Stimulated activated CD4-positive, alpha-beta T cell treated with anti-CD3 and anti-CD28 coated beads, Interleukin-12 subunit alpha, Interleukin-12 subunit beta, amount 100 ng/mL, for 4 hours (primary cell): Measurements from ENCODE around the gene ABCC4.
"Not testable (repeated sequence)": the region's sequence is repeated elsewhere in the genome, so short reads cannot be mapped to it uniquely, and the experiment has no call there.

Experiments
- DNase-seq: peaks from one replicate; pipeline ENCODE4 v3.0.0-alpha.2; 2020

The ABCC4 gene

DNA sequence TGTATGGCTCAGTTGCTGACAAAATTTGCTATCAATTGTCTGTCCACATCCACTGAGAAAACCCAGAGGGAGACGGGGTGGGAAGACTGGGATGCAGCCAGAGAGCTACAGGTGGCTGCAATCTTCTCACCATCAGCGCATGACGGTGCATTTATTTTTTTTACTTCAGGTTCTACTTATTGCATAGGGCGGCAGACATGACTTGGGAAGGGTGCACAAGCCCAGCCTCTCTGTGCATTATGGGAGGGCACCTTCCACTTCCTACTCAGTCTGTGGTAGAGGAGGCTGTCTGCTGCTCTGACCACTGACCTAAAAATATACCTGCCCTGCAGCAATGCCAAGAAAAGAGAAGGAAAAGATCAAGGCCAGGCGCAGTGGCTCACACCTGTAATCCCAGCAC, 73.1 kb downstream of the ABCC4 start:
- no peak for DNase-seq

DNA sequence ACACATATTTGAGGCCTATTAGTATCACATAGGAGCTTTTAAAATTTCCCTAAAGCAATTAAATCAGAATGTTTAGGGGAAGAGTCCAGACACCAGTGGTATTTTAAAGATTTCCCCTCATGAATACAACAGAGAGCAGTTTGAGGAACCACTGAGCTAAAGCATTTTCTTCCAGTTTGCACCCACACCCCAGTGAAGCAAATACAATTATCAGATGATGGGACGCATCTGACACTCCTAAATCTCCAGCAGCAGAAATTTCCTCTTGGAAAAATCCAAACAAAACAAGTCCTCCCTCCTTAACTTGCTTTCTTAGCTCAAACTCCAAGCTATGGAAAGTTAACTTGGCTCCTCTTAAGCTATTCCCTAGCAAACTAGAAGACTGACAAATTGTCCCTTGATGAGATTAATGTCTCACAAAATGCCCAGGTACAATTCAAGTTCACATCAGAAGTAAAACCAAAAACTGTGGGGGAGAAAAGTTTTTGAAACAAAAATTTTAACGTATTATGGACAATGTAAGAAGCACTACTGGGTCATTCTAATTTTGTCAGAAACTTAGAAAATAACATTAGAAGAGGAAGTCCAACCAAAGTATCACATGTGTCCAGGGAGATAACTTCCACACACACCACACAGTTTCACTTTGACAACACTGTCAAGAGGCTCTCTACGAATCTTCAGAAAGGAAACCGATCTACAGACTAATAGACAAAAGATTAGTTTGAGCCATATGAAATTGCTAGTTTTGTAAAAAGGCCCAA, 74.1 kb downstream of the ABCC4 start:
- DNase-seq: no peak

DNA sequence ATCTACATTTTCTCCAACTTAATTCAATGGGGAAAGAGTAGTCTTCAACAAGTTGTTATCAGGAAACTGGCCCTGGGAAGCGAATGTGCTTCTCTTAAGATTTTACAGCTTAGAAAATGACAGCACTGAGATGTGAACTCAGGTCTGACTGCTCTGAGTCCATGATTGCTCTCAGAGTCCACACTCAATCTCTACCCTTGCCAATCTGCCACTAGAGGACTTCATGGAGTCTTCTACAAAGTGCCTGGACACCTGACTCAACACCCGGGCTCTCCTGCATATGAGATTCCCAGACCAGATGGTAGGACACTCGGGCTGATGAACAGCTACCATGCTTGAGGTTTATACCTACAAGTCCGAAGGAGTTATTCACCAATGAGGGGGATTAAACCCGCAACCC, 74.8 kb downstream of the ABCC4 start:
- no peak for DNase-seq

DNA sequence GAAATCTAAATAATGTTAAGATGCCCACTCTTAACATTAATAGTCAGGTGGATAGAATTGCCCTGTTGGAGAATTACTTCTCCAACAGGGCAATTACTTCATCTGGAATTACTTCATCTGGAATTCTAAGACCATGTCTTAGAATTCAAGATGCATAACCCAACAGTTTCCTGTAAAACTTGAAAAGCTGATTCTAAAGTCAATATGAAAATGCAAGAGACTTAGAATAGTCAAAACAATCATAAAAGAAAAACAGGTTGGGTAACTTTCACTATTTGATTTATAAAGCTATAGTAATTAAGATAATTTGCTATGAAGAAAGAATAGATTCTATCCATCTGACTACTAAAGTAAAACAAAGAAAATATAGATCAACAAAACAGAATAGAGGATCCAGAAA, 75.2 kb downstream of the ABCC4 start:
- DNase-seq: no peak

GRCh38 chr13:95224064-95224463, 77.2 kb downstream of the ABCC4 start:
- no peak for DNase-seq

- no peak for DNase-seq
Measured at GRCh38 chr13:95222733-95223018, 78.6 kb downstream of the ABCC4 start.

DNA sequence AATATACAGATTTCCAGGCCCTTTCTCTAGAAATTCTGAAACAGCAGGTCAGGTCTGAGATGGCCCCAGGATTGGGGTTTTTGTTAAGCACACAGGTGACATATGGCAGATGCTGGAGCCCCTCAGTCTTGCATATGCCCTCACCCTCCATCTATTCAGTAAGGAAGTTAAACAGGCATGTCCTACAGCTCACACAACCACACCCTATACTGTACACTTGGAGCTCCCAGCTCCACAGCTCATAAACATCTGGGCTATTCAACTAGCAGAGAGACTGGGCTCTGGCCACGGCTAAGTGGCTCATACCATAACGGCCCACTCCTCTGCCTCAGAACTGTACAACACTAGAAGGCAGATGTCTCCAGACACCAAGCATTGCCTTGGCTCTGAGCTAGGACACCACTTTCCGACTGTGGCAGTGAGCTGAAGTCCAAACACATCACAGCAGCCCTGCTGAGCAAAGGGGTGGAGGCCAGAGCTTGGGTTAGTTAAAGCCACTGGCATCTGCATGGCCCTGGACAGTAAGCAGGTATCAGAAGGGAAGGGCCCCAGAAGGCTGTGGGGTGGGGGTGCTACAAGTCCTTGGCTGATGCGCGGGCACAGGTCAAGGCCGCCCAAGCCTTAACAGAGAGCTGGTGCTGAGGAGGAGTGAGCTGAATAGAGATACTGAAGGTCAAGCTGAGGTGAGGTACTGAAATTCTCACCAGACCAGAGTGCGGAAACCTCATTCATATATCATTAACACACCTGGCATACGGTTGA, 79.1 kb downstream of the ABCC4 start:
- no peak for DNase-seq

GRCh38 chr13:95220611-95221010, 80.6 kb downstream of the ABCC4 start:
- DNase-seq: no peak

- no peak for DNase-seq
Measured at GRCh38 chr13:95217920-95218830, 83.1 kb downstream of the ABCC4 start.

DNA sequence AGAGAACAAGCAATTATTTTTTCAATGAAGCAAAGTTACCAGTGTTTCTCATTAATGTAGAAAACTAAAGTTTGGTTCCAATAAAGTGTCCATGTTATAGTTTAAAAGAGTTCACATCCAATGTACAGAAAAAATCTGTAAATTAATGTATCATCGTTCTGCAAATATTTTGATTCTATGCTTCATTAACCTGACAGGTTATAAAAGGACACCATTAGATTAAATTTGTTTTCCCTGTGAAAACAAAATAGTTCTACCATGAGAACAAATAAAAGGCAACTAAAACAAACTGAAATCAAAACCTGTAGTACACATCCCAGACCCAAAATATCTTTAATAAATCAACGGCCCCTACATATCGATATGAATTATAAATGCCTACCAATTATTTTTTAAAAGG, 85.1 kb downstream of the ABCC4 start:
- no peak for DNase-seq

DNA sequence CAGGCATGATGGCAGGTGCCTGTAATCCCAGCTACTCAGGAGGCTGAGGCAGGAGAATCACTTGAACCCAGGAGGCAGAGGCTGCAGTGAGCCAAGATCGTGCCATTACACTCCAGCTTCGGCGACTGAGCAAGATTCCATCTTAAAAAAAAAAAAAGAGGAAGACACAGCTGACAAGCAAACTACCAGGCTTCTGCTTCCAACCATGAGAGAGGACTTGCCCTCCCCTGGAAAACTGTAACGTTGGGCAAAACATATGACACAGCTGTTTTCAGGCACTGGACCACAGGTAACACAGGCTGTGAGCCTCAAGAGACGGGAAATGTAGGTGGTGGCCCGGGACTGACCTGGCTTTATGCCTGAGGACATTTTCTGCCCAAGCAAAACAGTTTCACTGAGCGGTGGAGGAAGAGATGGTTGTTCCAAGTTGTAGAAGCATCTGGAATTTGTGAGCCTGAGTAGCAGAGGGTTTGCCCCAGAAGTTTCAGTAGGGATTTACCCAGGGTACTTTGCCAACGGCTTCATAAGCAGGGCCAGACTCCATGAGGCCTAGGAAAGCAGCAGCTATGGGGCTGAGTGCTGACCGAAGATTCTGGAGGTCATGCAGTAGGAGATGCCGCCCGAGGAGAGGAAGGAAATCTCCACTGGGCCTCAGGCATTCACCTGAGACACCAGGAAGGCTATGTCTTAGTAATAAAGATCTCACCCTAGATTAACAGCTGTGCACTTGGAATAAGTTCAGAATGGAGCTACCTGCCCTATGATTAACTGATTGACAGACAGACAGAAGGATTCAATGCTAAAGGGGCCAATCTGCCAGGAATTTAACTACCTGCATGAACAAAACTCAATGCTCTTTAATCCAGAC, 88.0 kb downstream of the ABCC4 start:
- no peak for DNase-seq

- no peak for DNase-seq
Measured at GRCh38 chr13:95209109-95209508, 92.1 kb downstream of the ABCC4 start.

DNA sequence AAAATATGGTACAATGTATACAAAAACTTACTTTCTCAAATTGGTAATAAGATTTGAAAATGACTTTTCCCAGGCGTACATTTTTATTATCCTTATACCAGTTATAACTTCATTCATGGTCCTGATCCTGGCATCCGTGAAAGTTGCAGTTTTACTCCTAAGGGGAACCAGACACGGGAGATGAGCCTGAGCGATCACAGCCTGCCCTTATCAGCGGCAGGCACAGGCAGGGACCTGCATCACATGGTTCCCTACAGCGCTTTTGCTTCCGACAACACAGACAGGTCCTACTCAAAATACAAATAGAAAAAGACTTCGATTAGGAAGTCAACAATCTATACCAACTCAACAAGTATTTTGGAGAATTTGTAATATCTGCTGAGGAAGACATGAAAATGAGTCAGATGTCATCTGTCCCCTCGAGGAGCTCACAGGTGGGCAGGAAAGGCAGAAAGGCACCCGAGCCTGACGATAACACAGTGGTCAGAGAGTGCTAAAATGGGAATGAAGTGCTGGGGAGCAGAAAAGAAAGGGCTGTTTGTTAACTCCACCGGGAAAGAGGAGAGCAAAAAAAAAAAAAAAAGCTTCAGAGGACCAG, 93.4 kb downstream of the ABCC4 start:
- no peak for DNase-seq

- no peak for DNase-seq
Measured at GRCh38 chr13:95206116-95206515, 95.1 kb downstream of the ABCC4 start.

GRCh38 chr13:95204231-95204765, 97.0 kb downstream of the ABCC4 start:
- no peak for DNase-seq

GRCh38 chr13:95201814-95202651, 99.2 kb downstream of the ABCC4 start:
- no peak for DNase-seq

GRCh38 chr13:95200386-95200957, 100.8 kb downstream of the ABCC4 start:
- not testable (repeated sequence) for DNase-seq

- DNase-seq: no peak
Measured at GRCh38 chr13:95199896-95200295, 101.4 kb downstream of the ABCC4 start.

- DNase-seq: not testable (repeated sequence)
Measured at GRCh38 chr13:95198606-95199005, 102.6 kb downstream of the ABCC4 start.

DNA sequence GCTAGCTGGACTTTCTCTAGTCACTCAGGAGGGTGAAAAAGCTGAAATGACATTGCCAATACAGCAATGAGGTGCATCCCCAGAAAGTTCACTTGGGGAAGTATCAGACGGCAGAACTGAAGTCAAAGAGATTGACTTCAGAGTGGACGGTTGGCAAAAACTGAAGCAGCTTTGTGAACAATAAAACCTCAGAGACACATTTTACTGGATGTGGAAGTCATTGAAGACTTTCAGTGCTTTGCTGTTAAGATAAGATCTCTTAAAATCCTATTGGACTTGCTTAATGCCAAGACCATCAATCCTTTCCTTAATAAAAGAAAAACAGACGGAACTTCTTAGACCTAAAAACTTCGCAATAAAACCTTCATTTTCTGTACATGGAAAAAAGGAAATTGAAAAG, 103.7 kb downstream of the ABCC4 start:
- DNase-seq: no peak

- no peak for DNase-seq
Measured at GRCh38 chr13:95195146-95195545, 106.1 kb downstream of the ABCC4 start.
